ENCODE data around the gene TBC1D9B. TPM values are rescaled to one million over a fixed set of nuclear protein-coding genes. Genes with fewer than 3 reads are reported as not detected.
A peak's percentile ranks its signal among the peaks of the same experiment; 100 is the strongest.

Gene TBC1D9B
- total and polyA plus RNA-seq, 9 of the 15 experiments (the other 6 are each of a cell fraction or from before 2014, with no cell fraction given) = 2.9 to 59.1 (median 33.5) TPM

DNA sequence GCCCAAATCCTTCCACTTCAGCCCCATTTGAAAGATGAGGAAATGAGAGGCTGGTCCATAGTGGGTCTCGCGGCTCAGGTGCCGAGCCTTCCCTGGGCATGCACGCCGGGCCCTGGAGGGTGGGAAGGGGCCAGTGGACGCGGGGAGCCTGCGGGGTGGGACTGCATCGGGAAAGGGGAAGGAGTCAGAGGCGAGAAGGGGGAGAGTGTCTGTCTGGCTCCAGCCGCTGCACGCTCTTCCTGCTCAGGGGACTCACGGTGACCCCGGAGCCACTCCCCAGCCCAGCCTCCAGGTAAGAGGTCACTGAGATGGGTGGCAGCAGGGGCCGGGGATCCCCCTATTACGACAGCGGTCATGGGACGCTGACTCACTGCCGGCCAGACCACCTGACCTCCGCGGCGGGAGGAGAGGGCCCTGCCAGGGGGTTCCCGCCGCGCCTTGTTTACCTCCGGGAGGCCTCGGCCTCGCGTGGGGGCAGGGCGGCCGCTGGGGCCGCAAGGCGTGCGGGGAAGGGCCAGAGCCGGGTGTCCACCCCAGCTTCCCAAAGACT is 88.9 kb downstream of the TBC1D9B start (continued):
- TF ChIP-seq LEF1 (IDR thresholded peaks at IDR 0.05) = peak; percentile 88
- TF ChIP-seq CHCHD3 (CRISPR knock-in tag; IDR thresholded peaks at IDR 0.05) = no peak
- no peak for TF ChIP-seq ZKSCAN3 (CRISPR knock-in tag; IDR thresholded peaks at IDR 0.05)
- peak; percentile 96; the same call in 1 of the 2 replicates for TF ChIP-seq LARP7 (IDR thresholded peaks at IDR 0.05)
- no peak for TF ChIP-seq ZNF431 (CRISPR knock-in tag; IDR thresholded peaks at IDR 0.05)
- peak; percentile 12; the same call in 1 of the 2 replicates for TF ChIP-seq ZNF165 (CRISPR knock-in tag; IDR thresholded peaks at IDR 0.05; ENCODE audit: borderline replicate concordance)
- TF ChIP-seq ZNF589 (CRISPR knock-in tag; IDR thresholded peaks at IDR 0.05; ENCODE audit: low read depth) = peak; percentile 0; the same call in 1 of the 2 replicates
- peak; percentile 57; the same call in 1 of the 2 replicates for TF ChIP-seq FOXK1 (CRISPR knock-in tag; IDR thresholded peaks at IDR 0.05; ENCODE audit: borderline replicate concordance)
- peak; percentile 79; the same call in 1 of the 2 replicates for TF ChIP-seq SOX6 (IDR thresholded peaks at IDR 0.05)
- no peak for TF ChIP-seq CHD4 (IDR thresholded peaks at IDR 0.05; ENCODE audit: insufficient read depth, insufficient replicate concordance, low read depth, low read length, poor library complexity, severe bottlenecking)
- peak; percentile 32; the same call in 1 of the 2 replicates for TF ChIP-seq CBFA2T3 (IDR thresholded peaks at IDR 0.05)
- TF ChIP-seq ZNF140 (CRISPR knock-in tag; IDR thresholded peaks at IDR 0.05) = no peak
- peak; percentile 37 for TF ChIP-seq POU5F1 (IDR thresholded peaks at IDR 0.05; ENCODE audit: borderline replicate concordance, low read depth, low read length, partially characterized antibody)
- no peak for TF ChIP-seq RFX5 (IDR thresholded peaks at IDR 0.05; ENCODE audit: low read depth, low read length)
- 0 out of 2 replicates have a peak, but pooled peaks have one; percentile 16 for TF ChIP-seq ZNF76 (CRISPR knock-in tag; IDR thresholded peaks at IDR 0.05; ENCODE audit: borderline replicate concordance)
- 0 out of 2 replicates have a peak, but pooled peaks have one; percentile 38 for TF ChIP-seq FOXM1 (IDR thresholded peaks at IDR 0.05; ENCODE audit: low read depth)
- no peak for TF ChIP-seq FOXM1 (CRISPR knock-in tag; IDR thresholded peaks at IDR 0.05; ENCODE audit: low read depth)
- no peak for TF ChIP-seq SMAD3 (CRISPR knock-in tag; conservative IDR thresholded peaks at IDR 0.05)
- TF ChIP-seq NFIC (IDR thresholded peaks at IDR 0.05) = peak; percentile 27; the same call in 1 of the 2 replicates
- TF ChIP-seq ZFX (CRISPR knock-in tag; IDR thresholded peaks at IDR 0.05) = peak; percentile 92
- TF ChIP-seq HDGF (IDR thresholded peaks at IDR 0.05) = 0 out of 2 replicates have a peak, but pooled peaks have one; percentile 17
- TF ChIP-seq CEBPG (CRISPR knock-in tag; IDR thresholded peaks at IDR 0.05) = peak; percentile 61
- peak; percentile 49 to 67; a peak in 3 of 4 replicates for TF ChIP-seq CEBPG (tag; conservative IDR thresholded peaks at IDR 0.05 in 1 of 2, IDR thresholded peaks at IDR 0.05 in 1 of 2)
- peak; percentile 93 for TF ChIP-seq TAF9B (IDR thresholded peaks at IDR 0.05; ENCODE audit: partially characterized antibody)
- TF ChIP-seq GATAD2B (IDR thresholded peaks at IDR 0.05; ENCODE audit: borderline replicate concordance) = peak; percentile 83; the same call in 1 of the 2 replicates
- no peak for TF ChIP-seq DDX20 (tag; IDR thresholded peaks at IDR 0.05; ENCODE audit: low read depth)
- TF ChIP-seq FOXA3 (CRISPR knock-in tag; conservative IDR thresholded peaks at IDR 0.05 in 1 of 2, IDR thresholded peaks at IDR 0.05 in 1 of 2) = peak; percentile 91 to 95
- peak in 1 of 2 experiments; percentile 70; a peak in 1 of 4 replicates for TF ChIP-seq RCOR1 (IDR thresholded peaks at IDR 0.05; ENCODE audit: borderline replicate concordance in 1 of 2, low read depth in 2 of 2, low read length in 2 of 2)
- no peak for TF ChIP-seq MCM2 (IDR thresholded peaks at IDR 0.05; ENCODE audit: low read depth)

All from K562 (cell line).